Endothelial cell of umbilical vein (primary cell): ENCODE results near the gene TP53BP1. TPM values are rescaled to one million over a fixed set of nuclear protein-coding genes. Genes with fewer than 3 reads are reported as not detected.

Experiments used
- BruUV-seq: library from RNA; stranded (reverse); fragments of 400-500 nt; replicated peaks from 2 replicates; lab custom pipeline; 2021; lab: Mats Ljungman, UMichigan
- CTCF ChIA-PET: fragments of 300-600, 350-600 bp; sonication (Branson Sonifier 250); formaldehyde crosslinking; loops from one replicate; lab custom pipeline; 2021; ENCODE audit warnings: antibody characterized with exemption, inconsistent platforms; lab: Charles Lee
- POLR2A ChIA-PET: fragments of 300-600, 350-600 bp; sonication (Branson Sonifier 250); formaldehyde crosslinking; loops from one replicate; lab custom pipeline; 2021; ENCODE audit warnings: antibody characterized with exemption, inconsistent platforms; lab: Charles Lee
- DNase-seq: peaks from one replicate; pipeline ENCODE4 v3.0.0-alpha.2; 2011; ENCODE audit warnings: low read depth, low spot score
- FAIRE-seq: peaks from 2 replicates; lab custom pipeline; 2011; peaks lifted over from hg19 to GRCh38; lab: Jason Lieb, UNC
- H2AFZ ChIP-seq: 2 replicates; pipeline ENCODE4 v1.6.0; 2012; ENCODE audit warnings: low read depth, low read length, control low read depth, inconsistent platforms
- H3K27ac ChIP-seq: 2 replicates; pipeline ENCODE4 v1.5.1; 2011; ENCODE audit warnings: low read depth, mild to moderate bottlenecking, control low read depth, low read length, moderate library complexity; ENCODE audit not compliant: insufficient read depth
- H3K27me3 ChIP-seq, 2 experiments: 2 replicates each; pipeline versions ENCODE4 v1.6.0 to v1.6.1; 2011; ENCODE audit warnings: low read length in 2 of 2, mixed read lengths in 1 of 2; ENCODE audit not compliant: control insufficient read depth in 2 of 2, insufficient read depth in 2 of 2
- H3K36me3 ChIP-seq, 2 experiments: 2 replicates in 1 of 2; 3 replicates in 1 of 2; pipeline ENCODE4 v1.5.1; 2011; ENCODE audit warnings: low read length in 2 of 2, mild to moderate bottlenecking in 1 of 2, moderate library complexity in 1 of 2; ENCODE audit not compliant: control insufficient read depth in 2 of 2, insufficient read depth in 2 of 2; ENCODE audit errors: extremely low read depth in 1 of 2
- H3K4me1 ChIP-seq: 3 replicates; pipeline ENCODE4 v1.5.1; 2011; ENCODE audit warnings: mild to moderate bottlenecking, low read length; ENCODE audit not compliant: control insufficient read depth, insufficient read depth; ENCODE audit errors: extremely low read depth
- H3K4me2 ChIP-seq: 2 replicates; pipeline ENCODE4 v1.6.1; 2011; ENCODE audit warnings: low read length, control low read depth, mixed read lengths; ENCODE audit not compliant: insufficient read depth
- H3K4me3 ChIP-seq, 3 experiments: fragments of 200-600 bp in 1 of 3; sonication (generic), shearing (Covaris generic) in 1 of 3; replicated peaks in 1 of 3; 2 replicates each; pipeline ENCODE4 v1.5.1; 2011 to 2016; ENCODE audit warnings: control low read depth in 3 of 3, low read length in 3 of 3, mild to moderate bottlenecking in 2 of 3, inconsistent platforms in 1 of 3, low read depth in 1 of 3, moderate library complexity in 1 of 3; ENCODE audit not compliant: insufficient read depth in 1 of 3
- H3K79me2 ChIP-seq: 2 replicates; pipeline ENCODE4 v1.6.0; 2012; ENCODE audit warnings: low read length, inconsistent platforms; ENCODE audit not compliant: control insufficient read depth, insufficient read depth
- H3K9ac ChIP-seq: replicated peaks from 2 replicates; pipeline ENCODE3; 2011; ENCODE audit warnings: low read length, control low read depth; ENCODE audit not compliant: insufficient read depth; ENCODE audit errors: extremely low read depth
- H3K9me1 ChIP-seq: replicated peaks from 3 replicates; pipeline ENCODE4 v1.6.0; 2011; ENCODE audit warnings: mild to moderate bottlenecking, low read length; ENCODE audit not compliant: control insufficient read depth, insufficient read depth; ENCODE audit errors: extremely low read depth
- H3K9me3 ChIP-seq: replicated peaks from 2 replicates; pipeline ENCODE4 v1.5.1; 2012; ENCODE audit warnings: low read length, inconsistent platforms; ENCODE audit not compliant: control insufficient read depth, insufficient read depth
- H4K20me1 ChIP-seq: replicated peaks from 2 replicates; pipeline ENCODE3; 2011; ENCODE audit warnings: mild to moderate bottlenecking, low read length; ENCODE audit not compliant: control insufficient read depth, insufficient read depth; ENCODE audit errors: extremely low read depth
- EZH2 ChIP-seq: IDR thresholded peaks from 2 replicates; pipeline ENCODE4 v1.6.1; 2012; ENCODE audit warnings: borderline replicate concordance, low read depth, mild to moderate bottlenecking, moderate library complexity, low read length, inconsistent platforms; ENCODE audit not compliant: severe bottlenecking
- FOS ChIP-seq: IDR thresholded peaks from 2 replicates; pipeline ENCODE4 v1.6.1; 2011; ENCODE audit warnings: mild to moderate bottlenecking, low read length, moderate library complexity, borderline replicate concordance; ENCODE audit not compliant: insufficient read depth
- GATA2 ChIP-seq: IDR thresholded peaks from 2 replicates; pipeline ENCODE4 v1.7.0; 2011; ENCODE audit warnings: low read depth, mild to moderate bottlenecking, moderate library complexity, mixed read lengths, low read length; ENCODE audit not compliant: insufficient read length, insufficient read depth
- JUN ChIP-seq: IDR thresholded peaks from 2 replicates; pipeline ENCODE4 v1.6.1; 2011; ENCODE audit warnings: borderline replicate concordance, low read depth; ENCODE audit not compliant: insufficient read length, insufficient read depth
- MYC ChIP-seq: IDR thresholded peaks from one replicate; pipeline ENCODE4 v1.6.1; 2011; ENCODE audit warnings: mild to moderate bottlenecking, low read depth, low read length
- POLR2A ChIP-seq: IDR thresholded peaks from 2 replicates; pipeline ENCODE4 v1.6.1; 2012; ENCODE audit warnings: low read depth, mild to moderate bottlenecking, control low read depth, low read length
- POLR2AphosphoS5 ChIP-seq: IDR thresholded peaks from 2 replicates; pipeline ENCODE4 v1.6.1; 2012; ENCODE audit warnings: low read depth, mild to moderate bottlenecking, control low read depth, low read length, moderate library complexity; ENCODE audit not compliant: insufficient read depth
- dilution Hi-C: fragments of 300-500 bp; cut with MboI; formaldehyde crosslinking; loops from one replicate; pipeline ENCODE4 v1.15.0; 2019; ENCODE audit warnings: low sequenced_read_pairs; ENCODE audit not compliant: extremely low pct_ligation_motif_present
- intact Hi-C: fragments of 100-400 bp; cut with micrococcal nuclease; formaldehyde crosslinking; loops from one replicate; pipeline ENCODE4 v1.10.0; 2022
- polyA plus RNA-seq, 4 experiments: library from polyadenylated mRNA; depleted of rRNA in 3 of 4; stranded (reverse) in 3 of 4; unstranded in 1 of 4; fragments of >200 nt; gene quantifications; 2 replicates each; pipeline versions ENCODE4 v1.2.1 to v1.2.3, GENCODE V29; 2011 to 2012; ENCODE audit warnings: missing spikeins in 1 of 4
- total RNA-seq: library from RNA; stranded (reverse); gene quantifications from 2 replicates; pipeline ENCODE4 v1.2.3, GENCODE V29; 2021
- TF ChIP-seq, protein P1 (sequence below): IDR thresholded peaks from 2 replicates; pipeline ENCODE4 v1.6.1; 2011; ENCODE audit not compliant: insufficient read depth, insufficient read length
- TF ChIP-seq, protein P2 (sequence below), 2 donors: IDR thresholded peaks; 1 replicate in 1 of 2; 2 replicates in 1 of 2; pipeline ENCODE4 v1.5.1; 2011; ENCODE audit warnings: low read length in 2 of 2, mild to moderate bottlenecking in 2 of 2, moderate library complexity in 2 of 2, control low read depth in 1 of 2, inconsistent platforms in 1 of 2, low read depth in 1 of 2; ENCODE audit not compliant: insufficient read depth in 1 of 2; ENCODE audit errors: extremely low read depth in 1 of 2

The TP53BP1 gene
- total and polyA plus RNA-seq, 2 donors (not counting 3 experiments of a cell fraction or from before 2014, with no cell fraction given), result 28.1 to 59.5 TPM

DNA sequence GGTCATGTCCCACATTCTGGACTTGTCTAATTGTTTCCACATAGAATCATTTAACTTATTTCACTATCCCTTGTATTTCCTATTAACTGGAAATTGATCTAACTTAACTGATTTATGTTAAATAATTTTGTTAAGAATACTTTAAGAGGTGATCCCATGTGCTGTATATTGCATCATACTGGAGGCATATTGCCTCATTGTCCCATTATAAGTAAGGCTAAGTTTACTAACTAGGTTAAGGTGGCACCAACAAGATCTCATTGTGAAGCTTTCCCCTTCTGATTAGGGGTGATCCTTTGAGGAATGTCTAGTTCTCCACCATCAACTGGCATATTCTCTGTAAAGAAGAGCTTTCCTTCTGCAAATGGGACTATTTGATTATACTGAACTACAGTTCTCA is 48.8 kb upstream of the TP53BP1 start:
- DNase-seq (no peak), FAIRE-seq (no peak)
- no peaks in the 10 kb centered on the region for H3K9me3 ChIP-seq
- H3K79me2 ChIP-seq, result no peaks in the 10 kb centered on the region
- no peaks in the 10 kb centered on the region for H3K27me3 ChIP-seq
- no peak overlapping the region for H3K27ac ChIP-seq
- intact Hi-C loops, result no loop called here
- dilution Hi-C loops, result no loop called here
- H2AFZ ChIP-seq, result no peak overlapping the region
- H3K4me1 ChIP-seq, result no peaks in the 10 kb centered on the region
- TF ChIP-seq POLR2A (no peak), POLR2AphosphoS5 (no peak), EZH2 (no peak), MYC (no peak), GATA2 (no peak), JUN (no peak), FOS (no peak)
- TF ChIP-seq, protein P1, sequence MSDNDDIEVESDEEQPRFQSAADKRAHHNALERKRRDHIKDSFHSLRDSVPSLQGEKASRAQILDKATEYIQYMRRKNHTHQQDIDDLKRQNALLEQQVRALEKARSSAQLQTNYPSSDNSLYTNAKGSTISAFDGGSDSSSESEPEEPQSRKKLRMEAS, result no peak
- TF ChIP-seq, protein P2, sequence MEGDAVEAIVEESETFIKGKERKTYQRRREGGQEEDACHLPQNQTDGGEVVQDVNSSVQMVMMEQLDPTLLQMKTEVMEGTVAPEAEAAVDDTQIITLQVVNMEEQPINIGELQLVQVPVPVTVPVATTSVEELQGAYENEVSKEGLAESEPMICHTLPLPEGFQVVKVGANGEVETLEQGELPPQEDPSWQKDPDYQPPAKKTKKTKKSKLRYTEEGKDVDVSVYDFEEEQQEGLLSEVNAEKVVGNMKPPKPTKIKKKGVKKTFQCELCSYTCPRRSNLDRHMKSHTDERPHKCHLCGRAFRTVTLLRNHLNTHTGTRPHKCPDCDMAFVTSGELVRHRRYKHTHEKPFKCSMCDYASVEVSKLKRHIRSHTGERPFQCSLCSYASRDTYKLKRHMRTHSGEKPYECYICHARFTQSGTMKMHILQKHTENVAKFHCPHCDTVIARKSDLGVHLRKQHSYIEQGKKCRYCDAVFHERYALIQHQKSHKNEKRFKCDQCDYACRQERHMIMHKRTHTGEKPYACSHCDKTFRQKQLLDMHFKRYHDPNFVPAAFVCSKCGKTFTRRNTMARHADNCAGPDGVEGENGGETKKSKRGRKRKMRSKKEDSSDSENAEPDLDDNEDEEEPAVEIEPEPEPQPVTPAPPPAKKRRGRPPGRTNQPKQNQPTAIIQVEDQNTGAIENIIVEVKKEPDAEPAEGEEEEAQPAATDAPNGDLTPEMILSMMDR (IDR thresholded peaks at IDR 0.05; ENCODE audit: extremely low read depth in 1 of 2, insufficient read depth in 1 of 2, low read depth in 1 of 2, low read length in 2 of 2), result no peak
- H4K20me1 ChIP-seq, result no peaks in the 10 kb centered on the region
- H3K4me2 ChIP-seq, result no peak overlapping the region
- H3K36me3 ChIP-seq, result no peaks in the 10 kb centered on the region
- H3K9me1 ChIP-seq, result no peaks in the 10 kb centered on the region
- no peak overlapping the region for H3K9ac ChIP-seq
- CTCF ChIA-PET, result interaction anchor here (1.5 kb wide), 1 partner anchor 14 kb away, joined by 3 read pairs; no protein-coding TSS in a partner anchor
- POLR2A ChIA-PET, result no interaction called here
- no TSS peak for BruUV-seq
- H3K4me3 ChIP-seq, result no peak overlapping the region
